Peyer's patch (tissue), 4 donors: ENCODE data around the gene LRRC73.

ENCODE experiments used
- POLR2A ChIP-seq, 2 donors: fragments of 450-650 bp; IDR thresholded peaks; one replicate each; pipeline ENCODE4 v1.5.1; 2017; ENCODE audit warnings: antibody characterized with exemption in 2 of 2, mild to moderate bottlenecking in 2 of 2, moderate library complexity in 2 of 2
- TF ChIP-seq, protein P1 (sequence below), 6 experiments: fragments of 450-650 bp in 4 of 6; fragments of 200-600 bp in 2 of 6; sonication (generic) in 1 of 6; IDR thresholded peaks; one replicate each; pipeline ENCODE4 v1.5.1; 2017 to 2019; ENCODE audit warnings: antibody characterized with exemption in 6 of 6, mild to moderate bottlenecking in 3 of 6, moderate library complexity in 1 of 6

- TF ChIP-seq, protein P1, sequence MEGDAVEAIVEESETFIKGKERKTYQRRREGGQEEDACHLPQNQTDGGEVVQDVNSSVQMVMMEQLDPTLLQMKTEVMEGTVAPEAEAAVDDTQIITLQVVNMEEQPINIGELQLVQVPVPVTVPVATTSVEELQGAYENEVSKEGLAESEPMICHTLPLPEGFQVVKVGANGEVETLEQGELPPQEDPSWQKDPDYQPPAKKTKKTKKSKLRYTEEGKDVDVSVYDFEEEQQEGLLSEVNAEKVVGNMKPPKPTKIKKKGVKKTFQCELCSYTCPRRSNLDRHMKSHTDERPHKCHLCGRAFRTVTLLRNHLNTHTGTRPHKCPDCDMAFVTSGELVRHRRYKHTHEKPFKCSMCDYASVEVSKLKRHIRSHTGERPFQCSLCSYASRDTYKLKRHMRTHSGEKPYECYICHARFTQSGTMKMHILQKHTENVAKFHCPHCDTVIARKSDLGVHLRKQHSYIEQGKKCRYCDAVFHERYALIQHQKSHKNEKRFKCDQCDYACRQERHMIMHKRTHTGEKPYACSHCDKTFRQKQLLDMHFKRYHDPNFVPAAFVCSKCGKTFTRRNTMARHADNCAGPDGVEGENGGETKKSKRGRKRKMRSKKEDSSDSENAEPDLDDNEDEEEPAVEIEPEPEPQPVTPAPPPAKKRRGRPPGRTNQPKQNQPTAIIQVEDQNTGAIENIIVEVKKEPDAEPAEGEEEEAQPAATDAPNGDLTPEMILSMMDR (IDR thresholded peaks at IDR 0.05), result no peak
- no peak for TF ChIP-seq POLR2A (IDR thresholded peaks at IDR 0.05)
Observed at GRCh38 chr6:43500921-43501320, 9.2 kb downstream of the LRRC73 start.
